ENCODE data around the gene SFRP4.
A peak's percentile ranks its signal among the peaks of the same experiment; 100 is the strongest.

The SFRP4 gene

GRCh38 chr7:37923996-37924395 is 7.4 kb upstream of the SFRP4 start:
- TF ChIP-seq CTCF (IDR thresholded peaks at IDR 0.05) (no peak), ZFX (IDR thresholded peaks at IDR 0.05; ENCODE audit: borderline replicate concordance) (no peak)
- no peak overlapping the region for H3K27ac ChIP-seq

GRCh38 chr7:37921876-37922275 is 5.3 kb upstream of the SFRP4 start:
- no peak overlapping the region for H3K27ac ChIP-seq
- TF ChIP-seq CTCF (IDR thresholded peaks at IDR 0.05) (no peak), ZFX (IDR thresholded peaks at IDR 0.05; ENCODE audit: borderline replicate concordance) (no peak)

- H3K27ac ChIP-seq = peak overlapping the region; percentile 68
- peak; percentile 67 for TF ChIP-seq CTCF (IDR thresholded peaks at IDR 0.05)
- no peak for TF ChIP-seq ZFX (IDR thresholded peaks at IDR 0.05; ENCODE audit: borderline replicate concordance)
Measured at GRCh38 chr7:37920849-37921805, 4.5 kb upstream of the SFRP4 start.

- TF ChIP-seq CTCF (IDR thresholded peaks at IDR 0.05) (peak; percentile 75), ZFX (IDR thresholded peaks at IDR 0.05; ENCODE audit: borderline replicate concordance) (no peak)
- peak within 1 kb of the TSS; percentile 68 for H3K27ac ChIP-seq
Measured at GRCh38 chr7:37920305-37920848, 3.8 kb upstream of the SFRP4 start, which contains the start of gene EPDR1. Gene EPDR1, plus strand, starts transcription at chr7:37920640. Its CDS starts 300 bp downstream, at chr7:37920940.

- TF ChIP-seq CTCF (IDR thresholded peaks at IDR 0.05) = peak; percentile 37
- TF ChIP-seq ZFX (IDR thresholded peaks at IDR 0.05; ENCODE audit: borderline replicate concordance) = no peak
- H3K27ac ChIP-seq = no peak overlapping the region
Measured at GRCh38 chr7:37918526-37918925, 1.9 kb upstream of the SFRP4 start.

- no peak overlapping the region for H3K27ac ChIP-seq
- TF ChIP-seq CTCF (IDR thresholded peaks at IDR 0.05) (no peak), ZFX (IDR thresholded peaks at IDR 0.05; ENCODE audit: borderline replicate concordance) (no peak)
Measured at GRCh38 chr7:37916017-37916672, 472 bp downstream of the SFRP4 start.
